IMR-90 (cell line): Measurements from ENCODE around the gene DYRK3. TPM values are rescaled to one million over a fixed set of nuclear protein-coding genes. Genes with fewer than 3 reads are reported as not detected.

Source experiments
- ATAC-seq: fragments of 200-7000 bp; cut with Tn5 transposase; 2 replicates; pipeline ENCODE4 v1.9.1; 2020; ENCODE audit warnings: low read depth, mild to moderate bottlenecking, moderate library complexity
- BruUV-seq: library from RNA; stranded (reverse); fragments of 400-500 nt; replicated peaks from 2 replicates; lab custom pipeline; 2021; lab: Mats Ljungman, UMichigan
- CTCF ChIA-PET: fragments of 300-600 bp; formaldehyde crosslinking; extraction: SDS; loops from one replicate; lab custom pipeline; 2021; ENCODE audit warnings: antibody characterized with exemption; lab: Yijun Ruan, JAX
- POLR2A ChIA-PET: fragments of 300-600 bp; sonication (Branson Sonifier 250); formaldehyde crosslinking; loops from one replicate; lab custom pipeline; 2022; ENCODE audit warnings: antibody characterized with exemption; ENCODE audit not compliant: unreplicated experiment; lab: Charles Lee
- DNase-seq: peaks from one replicate; pipeline ENCODE4 v3.0.0; 2013
- H2AFZ ChIP-seq: replicated peaks from 2 replicates; pipeline ENCODE3; 2013; ENCODE audit warnings: low read length, mild to moderate bottlenecking; ENCODE audit not compliant: poor library complexity
- H2AK5ac ChIP-seq: 2 replicates; pipeline ENCODE4 v1.6.1; 2013; ENCODE audit warnings: low read depth, low read length, inconsistent platforms
- H2AK9ac ChIP-seq: replicated peaks from 2 replicates; pipeline ENCODE3; 2013; ENCODE audit warnings: mild to moderate bottlenecking, low read depth, low read length, moderate library complexity; ENCODE audit not compliant: poor library complexity
- H2BK120ac ChIP-seq: 2 replicates; pipeline ENCODE4 v1.6.1; 2013; ENCODE audit warnings: low read depth, low read length, inconsistent platforms
- H2BK15ac ChIP-seq: 3 replicates; pipeline ENCODE4 v1.6.1; 2013; ENCODE audit warnings: low read depth, low read length, inconsistent platforms
- H2BK20ac ChIP-seq: 2 replicates; pipeline ENCODE4 v1.6.1; 2013; ENCODE audit warnings: low read depth, mild to moderate bottlenecking, inconsistent platforms, low read length, moderate library complexity
- H2BK5ac ChIP-seq: 2 replicates; pipeline ENCODE4 v1.6.1; 2013; ENCODE audit warnings: mild to moderate bottlenecking, low read depth, low read length, inconsistent platforms; ENCODE audit not compliant: poor library complexity, severe bottlenecking
- H3K14ac ChIP-seq: replicated peaks from 2 replicates; pipeline ENCODE4 v1.6.1; 2013; ENCODE audit warnings: low read depth, low read length, inconsistent platforms
- H3K18ac ChIP-seq: 2 replicates; pipeline ENCODE4 v1.6.1; 2013; ENCODE audit warnings: low read depth, low read length, control low read depth
- H3K23ac ChIP-seq: 2 replicates; pipeline ENCODE4 v1.6.1; 2013; ENCODE audit warnings: low read depth, low read length, inconsistent platforms
- H3K27ac ChIP-seq: 2 replicates; pipeline ENCODE4 v1.5.1; 2013; ENCODE audit warnings: mild to moderate bottlenecking, control low read depth, low read length; ENCODE audit not compliant: insufficient read depth
- H3K27me3 ChIP-seq: 2 replicates; pipeline ENCODE4 v1.6.1; 2013; ENCODE audit warnings: low read length; ENCODE audit not compliant: control insufficient read depth, insufficient read depth
- H3K36me3 ChIP-seq: 2 replicates; pipeline ENCODE4 v1.6.1; 2013; ENCODE audit warnings: low read length, mixed read lengths; ENCODE audit not compliant: control insufficient read depth, insufficient read depth
- H3K4ac ChIP-seq: 2 replicates; pipeline ENCODE4 v1.6.1; 2013; ENCODE audit warnings: low read depth, low read length, inconsistent platforms
- H3K4me1 ChIP-seq: 2 replicates; pipeline ENCODE4 v1.6.1; 2013; ENCODE audit warnings: low read length, mixed read lengths; ENCODE audit not compliant: control insufficient read depth, insufficient read depth
- H3K4me2 ChIP-seq: 2 replicates; pipeline ENCODE4 v1.6.1; 2013; ENCODE audit warnings: low read depth, mild to moderate bottlenecking, control low read depth, low read length, moderate library complexity
- H3K4me3 ChIP-seq: 2 replicates; pipeline ENCODE4 v1.5.1; 2013; ENCODE audit warnings: low read depth, mild to moderate bottlenecking, control low read depth, low read length, moderate library complexity; ENCODE audit not compliant: insufficient read depth
- H3K56ac ChIP-seq: 2 replicates; pipeline ENCODE4 v1.6.1; 2013; ENCODE audit warnings: low read length, inconsistent platforms; ENCODE audit not compliant: insufficient read depth; ENCODE audit errors: extremely low read depth
- H3K79me1 ChIP-seq, 2 experiments: 2 replicates each; pipeline ENCODE4 v1.6.1; 2013; ENCODE audit warnings: low read length in 2 of 2, inconsistent platforms in 1 of 2, low read depth in 1 of 2
- H3K9ac ChIP-seq: 2 replicates; pipeline ENCODE4 v1.6.1; 2013; ENCODE audit warnings: low read depth, low read length, control low read depth
- H3K9me1 ChIP-seq: 2 replicates; pipeline ENCODE4 v1.6.1; 2013; ENCODE audit warnings: low read length, inconsistent platforms; ENCODE audit not compliant: insufficient read depth
- H3K9me3 ChIP-seq: 2 replicates; pipeline ENCODE4 v1.6.1; 2013; ENCODE audit warnings: low read length; ENCODE audit not compliant: control insufficient read depth, insufficient read depth
- H4K20me1 ChIP-seq: 2 replicates; pipeline ENCODE4 v1.6.1; 2013; ENCODE audit warnings: low read length, inconsistent platforms; ENCODE audit not compliant: insufficient read depth
- H4K5ac ChIP-seq: 2 replicates; pipeline ENCODE4 v1.6.1; 2013; ENCODE audit warnings: mild to moderate bottlenecking, low read depth, low read length, control low read depth
- H4K8ac ChIP-seq, 2 experiments: 2 replicates each; pipeline ENCODE4 v1.6.1; 2013; ENCODE audit warnings: low read depth in 2 of 2, low read length in 2 of 2, control low read depth in 1 of 2, inconsistent platforms in 1 of 2
- H4K91ac ChIP-seq: 2 replicates; pipeline ENCODE4 v1.6.1; 2013; ENCODE audit warnings: low read depth, low read length, inconsistent platforms; ENCODE audit not compliant: insufficient read depth
- BHLHE40 ChIP-seq: fragments of 150-350 bp; IDR thresholded peaks from 2 replicates; pipeline ENCODE4 v1.6.1; 2016; ENCODE audit warnings: mild to moderate bottlenecking, low read depth, low read length
- CEBPB ChIP-seq: IDR thresholded peaks from 2 replicates; pipeline ENCODE4 v1.6.1; 2012; ENCODE audit warnings: low read depth, low read length, improper control_type of control experiment
- CHD1 ChIP-seq: IDR thresholded peaks from 2 replicates; pipeline ENCODE4 v1.6.1; 2012; ENCODE audit warnings: low read depth, low read length, improper control_type of control experiment
- FOS ChIP-seq: fragments of 150-350 bp; IDR thresholded peaks from 2 replicates; pipeline ENCODE4 v1.6.1; 2016; ENCODE audit warnings: low read depth, low read length
- MAFK ChIP-seq: IDR thresholded peaks from 2 replicates; pipeline ENCODE4 v1.6.1; 2012; ENCODE audit warnings: low read depth, low read length, improper control_type of control experiment
- MXI1 ChIP-seq: IDR thresholded peaks from 2 replicates; pipeline ENCODE4 v1.6.1; 2012; ENCODE audit warnings: low read depth, mild to moderate bottlenecking, low read length, moderate library complexity, borderline replicate concordance
- NFE2L2 ChIP-seq: fragments of 150-350 bp; IDR thresholded peaks from 2 replicates; pipeline ENCODE4 v1.6.1; 2016; ENCODE audit warnings: low read depth, mild to moderate bottlenecking, low read length
- POLR2A ChIP-seq: IDR thresholded peaks from 2 replicates; pipeline ENCODE4 v1.6.1; 2012; ENCODE audit warnings: mild to moderate bottlenecking, low read depth, low read length
- RAD21 ChIP-seq: IDR thresholded peaks from 2 replicates; pipeline ENCODE4 v1.6.1; 2012; ENCODE audit warnings: low read length, improper control_type of control experiment
- RCOR1 ChIP-seq: IDR thresholded peaks from 2 replicates; pipeline ENCODE4 v1.6.1; 2012; ENCODE audit warnings: mild to moderate bottlenecking, low read length, improper control_type of control experiment; ENCODE audit not compliant: insufficient replicate concordance
- RFX5 ChIP-seq: IDR thresholded peaks from 2 replicates; pipeline ENCODE4 v1.8.0; 2012; ENCODE audit warnings: low read depth, mild to moderate bottlenecking, low read length, moderate library complexity
- SMC3 ChIP-seq: fragments of 150-350 bp; IDR thresholded peaks from 2 replicates; pipeline ENCODE4 v1.6.1; 2016; ENCODE audit warnings: low read depth, mild to moderate bottlenecking, antibody characterized with exemption, low read length, moderate library complexity
- WGBS, 2 experiments: methylation state at CpG; one replicate each; pipeline versions ENCODE4 v1.1.5 to v1.1.7; 2013; ENCODE audit warnings: missing lambda C conversion rate in 2 of 2; ENCODE audit not compliant: insufficient read length in 1 of 2; ENCODE audit errors: extremely low coverage in 2 of 2; 5-methylcytosine and 5-hydroxymethylcytosine counted together
- dilution Hi-C: fragments of 300-500 bp; cut with HindIII; formaldehyde crosslinking; loops from one replicate; pipeline ENCODE4 v1.14.3; 2018; ENCODE audit warnings: low sequenced_read_pairs; ENCODE audit not compliant: unreplicated experiment
- in situ Hi-C: fragments of 300-500 bp; cut with MboI; formaldehyde crosslinking; loops from 3 replicates; pipeline ENCODE4 v1.14.3; 2019; ENCODE audit warnings: low sequenced_read_pairs, inconsistent platforms, mixed read lengths
- intact Hi-C: fragments of 100-400 bp; cut with micrococcal nuclease; formaldehyde crosslinking; loops from 2 replicates; pipeline ENCODE4 v1.10.0; 2022
- polyA plus RNA-seq, 3 experiments: library from polyadenylated mRNA; depleted of rRNA; stranded (reverse); fragments of >200 nt; gene quantifications; 2 replicates each; pipeline ENCODE4 v1.2.3, GENCODE V29; 2012; ENCODE audit warnings: low replicate concordance in 1 of 3
- total RNA-seq: library from RNA; depleted of rRNA; stranded (reverse); fragments of >200 nt; gene quantifications from 2 replicates; pipeline ENCODE4 v1.2.3, GENCODE V29; 2012
- TF ChIP-seq, protein P1 (sequence below): fragments of 150-350 bp; IDR thresholded peaks from 2 replicates; pipeline ENCODE4 v1.6.1; 2016; ENCODE audit warnings: low read depth, mild to moderate bottlenecking, low read length, moderate library complexity, borderline replicate concordance

DYRK3 gene
- total and polyA plus RNA-seq, 2 of the 4 experiments (the other 2 are of a cell fraction) = 5.5 to 22.0 TPM

DNA sequence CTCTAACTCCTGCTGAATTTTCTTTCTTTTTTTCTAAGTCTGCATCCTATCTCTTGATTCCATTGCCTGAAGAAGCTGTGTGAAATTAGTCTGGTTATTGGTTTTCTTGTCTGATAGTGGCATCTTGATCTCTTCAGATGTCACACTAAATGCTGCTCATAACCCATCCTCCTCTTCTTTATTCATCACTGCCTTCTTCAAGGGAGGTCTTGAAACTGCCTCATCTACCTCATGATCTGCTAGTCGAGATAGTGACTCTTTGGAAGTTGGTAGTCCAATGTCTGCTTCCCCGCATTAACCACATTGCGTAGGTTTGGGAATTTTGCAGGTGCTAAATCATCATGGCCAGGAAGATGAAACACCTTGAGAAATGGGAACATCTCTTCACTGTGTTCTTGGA lies 15.7 kb downstream of the DYRK3 start:
- WGBS, 2 experiments = 100% methylated on average over 1 of the region's 3 CpGs; no CpG with 5 or more reads in 1 of the 2 experiments
- intact Hi-C loops = no loop called here
- Histone ChIP-seq H3K27me3 (no peaks in the 10 kb centered on the region), H2BK15ac (no peak overlapping the region), H3K4me1 (peaks cover 3% of the 10 kb centered on the region; the same call in 1 of the 2 replicates), H4K8ac (no peak overlapping the region), H3K9ac (no peak overlapping the region), H3K18ac (no peak overlapping the region), H2BK5ac (no peak overlapping the region), H2BK20ac (no peak overlapping the region), H3K4me3 (no peak overlapping the region), H4K5ac (no peak overlapping the region), H3K9me1 (no peaks in the 10 kb centered on the region; the same call in none of the 2 replicates), H2AK9ac (no peak overlapping the region), H3K14ac (no peak overlapping the region), H3K23ac (no peak overlapping the region), H2AK5ac (no peak overlapping the region), H2AFZ (no peak overlapping the region), H3K9me3 (no peaks in the 10 kb centered on the region), H3K79me1 (peaks cover 10 to 26% of the 10 kb centered on the region in 2 experiments; a peak in 3 of 4 replicates), H3K27ac (no peak overlapping the region), H3K4ac (no peak overlapping the region), H4K20me1 (no peaks in the 10 kb centered on the region), H2BK120ac (no peak overlapping the region), H3K36me3 (peaks cover 13% of the 10 kb centered on the region), H4K91ac (no peak overlapping the region), H3K56ac (no peak overlapping the region), H3K4me2 (no peak overlapping the region)
- no TSS peak for BruUV-seq
- CTCF ChIA-PET = no interaction called here
- dilution Hi-C loops = no loop called here
- DNase-seq (no peak), ATAC-seq (no peak)
- POLR2A ChIA-PET = no interaction called here
- TF ChIP-seq, protein P1, sequence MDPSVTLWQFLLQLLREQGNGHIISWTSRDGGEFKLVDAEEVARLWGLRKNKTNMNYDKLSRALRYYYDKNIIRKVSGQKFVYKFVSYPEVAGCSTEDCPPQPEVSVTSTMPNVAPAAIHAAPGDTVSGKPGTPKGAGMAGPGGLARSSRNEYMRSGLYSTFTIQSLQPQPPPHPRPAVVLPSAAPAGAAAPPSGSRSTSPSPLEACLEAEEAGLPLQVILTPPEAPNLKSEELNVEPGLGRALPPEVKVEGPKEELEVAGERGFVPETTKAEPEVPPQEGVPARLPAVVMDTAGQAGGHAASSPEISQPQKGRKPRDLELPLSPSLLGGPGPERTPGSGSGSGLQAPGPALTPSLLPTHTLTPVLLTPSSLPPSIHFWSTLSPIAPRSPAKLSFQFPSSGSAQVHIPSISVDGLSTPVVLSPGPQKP = no peak
- no peak for TF ChIP-seq CEBPB
- no peak for TF ChIP-seq RFX5
- TF ChIP-seq RCOR1 = no peak
- no peak for TF ChIP-seq RAD21
- TF ChIP-seq MXI1 = no peak
- no peak for TF ChIP-seq CHD1
- TF ChIP-seq POLR2A = no peak
- TF ChIP-seq MAFK = no peak
- no peak for TF ChIP-seq SMC3
- TF ChIP-seq NFE2L2 = no peak
- TF ChIP-seq FOS = no peak
- TF ChIP-seq BHLHE40 = no peak
- in situ Hi-C loops = no loop called here
